CD14-positive monocyte (primary cell): ENCODE data around the gene CLK3. TPM values are rescaled to one million over a fixed set of nuclear protein-coding genes. Genes with fewer than 3 reads are reported as not detected.
A peak's percentile ranks its signal among the peaks of the same experiment; 100 is the strongest.
"Not testable (repeated sequence)": the region's sequence is repeated elsewhere in the genome, so short reads cannot be mapped to it uniquely, and the experiment has no call there.

ENCODE experiments used
- DNase-seq, 3 donors: peaks; one replicate each; pipeline ENCODE4 v3.0.0-alpha.2; 2011 to 2022
- H2AFZ ChIP-seq: 2 replicates; pipeline ENCODE4 v1.6.0; 2012; ENCODE audit warnings: mild to moderate bottlenecking, low read depth, low read length, inconsistent platforms; ENCODE audit not compliant: insufficient read depth, poor library complexity, severe bottlenecking
- H3K27ac ChIP-seq, 2 donors: 1 replicate in 1 of 2; 2 replicates in 1 of 2; pipeline ENCODE4 v1.5.1; 2012 to 2013; ENCODE audit warnings: low read length in 2 of 2, control low read depth in 1 of 2, inconsistent platforms in 1 of 2, low read depth in 1 of 2, mild to moderate bottlenecking in 1 of 2
- H3K27me3 ChIP-seq, 2 donors: one replicate each; pipeline versions ENCODE4 v1.6.0 to v1.6.1; 2011 to 2013; ENCODE audit warnings: low read length in 2 of 2; ENCODE audit not compliant: control insufficient read depth in 2 of 2, insufficient read depth in 2 of 2
- H3K36me3 ChIP-seq, 2 donors: replicated peaks in 1 of 2; 1 replicate in 1 of 2; 2 replicates in 1 of 2; pipeline versions ENCODE4 v1.5.1 to v1.6.1; 2012 to 2013; ENCODE audit warnings: low read length in 2 of 2, control low read depth in 1 of 2, inconsistent platforms in 1 of 2, mild to moderate bottlenecking in 1 of 2; ENCODE audit not compliant: insufficient read depth in 2 of 2, control insufficient read depth in 1 of 2
- H3K4me1 ChIP-seq, 2 donors: 1 replicate in 1 of 2; 2 replicates in 1 of 2; pipeline versions ENCODE4 v1.5.1 to v1.6.1; 2012 to 2013; ENCODE audit warnings: low read length in 2 of 2, control low read depth in 1 of 2, inconsistent platforms in 1 of 2, mild to moderate bottlenecking in 1 of 2, moderate library complexity in 1 of 2; ENCODE audit not compliant: insufficient read depth in 2 of 2, control insufficient read depth in 1 of 2
- H3K4me2 ChIP-seq: replicated peaks from 2 replicates; pipeline ENCODE3; 2012; ENCODE audit warnings: low read length, moderate library complexity, mild to moderate bottlenecking; ENCODE audit not compliant: poor library complexity, severe bottlenecking; ENCODE audit errors: extremely low read depth
- H3K4me3 ChIP-seq, 3 experiments: fragments of 200-600 bp in 1 of 3; sonication (generic) in 1 of 3; replicated peaks in 1 of 3; 1 replicate in 2 of 3; 2 replicates in 1 of 3; pipeline ENCODE4 v1.5.1; 2011 to 2013; ENCODE audit warnings: low read length in 3 of 3, mild to moderate bottlenecking in 3 of 3, control low read depth in 2 of 3, low read depth in 2 of 3, inconsistent platforms in 1 of 3, moderate library complexity in 1 of 3
- H3K79me2 ChIP-seq: 2 replicates; pipeline ENCODE4 v1.6.0; 2012; ENCODE audit warnings: mild to moderate bottlenecking, control low read depth, inconsistent platforms, low read length, moderate library complexity; ENCODE audit not compliant: insufficient read depth
- H3K9ac ChIP-seq: 2 replicates; pipeline ENCODE4 v1.6.0; 2017; ENCODE audit warnings: low read length, mild to moderate bottlenecking; ENCODE audit not compliant: insufficient read depth, poor library complexity, severe bottlenecking
- H3K9me3 ChIP-seq, 2 donors: replicated peaks in 1 of 2; 1 replicate in 1 of 2; 2 replicates in 1 of 2; pipeline versions ENCODE4 v1.5.1 to v1.6.1; 2012 to 2013; ENCODE audit warnings: low read length in 2 of 2, control low read depth in 1 of 2; ENCODE audit not compliant: control insufficient read depth in 1 of 2, insufficient read depth in 1 of 2
- H4K20me1 ChIP-seq: 2 replicates; pipeline ENCODE4 v1.6.0; 2012; ENCODE audit warnings: mild to moderate bottlenecking, low read length, control low read depth, moderate library complexity; ENCODE audit not compliant: insufficient read depth
- H3K27ac Mint-ChIP-seq, 7 donors: one replicate each; pipeline ENCODE4 v1.8.0; 2020; ENCODE audit warnings: mild to moderate bottlenecking in 7 of 7, mixed read lengths in 7 of 7, moderate library complexity in 6 of 7, inconsistent platforms in 2 of 7
- H3K27me3 Mint-ChIP-seq, 3 donors: one replicate each; pipeline ENCODE4 v1.8.0; 2021 to 2022; ENCODE audit warnings: low read depth in 3 of 3, mild to moderate bottlenecking in 3 of 3, mixed read lengths in 3 of 3, moderate library complexity in 3 of 3, inconsistent platforms in 1 of 3
- H3K36me3 Mint-ChIP-seq, 2 donors: one replicate each; pipeline ENCODE4 v1.8.0; 2020; ENCODE audit warnings: mixed read lengths in 2 of 2, inconsistent platforms in 1 of 2, mild to moderate bottlenecking in 1 of 2
- H3K4me1 Mint-ChIP-seq: one replicate; pipeline ENCODE4 v1.8.0; 2020; ENCODE audit warnings: mild to moderate bottlenecking, mixed read lengths
- H3K4me3 Mint-ChIP-seq, 2 donors: one replicate each; pipeline ENCODE4 v1.8.0; 2020; ENCODE audit warnings: mild to moderate bottlenecking in 2 of 2, mixed read lengths in 2 of 2, moderate library complexity in 1 of 2
- H3K9me3 Mint-ChIP-seq, 7 donors: one replicate each; pipeline ENCODE4 v1.8.0; 2020 to 2022; ENCODE audit warnings: mixed read lengths in 7 of 7, mild to moderate bottlenecking in 6 of 7, moderate library complexity in 6 of 7, inconsistent platforms in 2 of 7
- WGBS: methylation state at CpG from one replicate; pipeline ENCODE4 v1.1.5; 2013; ENCODE audit warnings: missing lambda C conversion rate; ENCODE audit not compliant: insufficient coverage; 5-methylcytosine and 5-hydroxymethylcytosine counted together
- intact Hi-C, 2 donors: fragments of 100-400 bp; cut with micrococcal nuclease; formaldehyde crosslinking; loops; one replicate each; pipeline versions ENCODE4 v1.15.0 to v1.15.1; 2023
- polyA plus RNA-seq, 3 donors: library from polyadenylated mRNA; depleted of rRNA in 1 of 3; unstranded in 2 of 3; stranded (reverse) in 1 of 3; fragments of 300-500 nt in 2 of 3; fragments of >200 nt in 1 of 3; fragmentation: Illumina TruSeq in 2 of 3; gene quantifications; 1 replicate in 2 of 3; 2 replicates in 1 of 3; pipeline ENCODE4 v1.2.3, GENCODE V29; 2012 to 2021
- TF ChIP-seq, protein P1 (sequence below): fragments of 200-600 bp; IDR thresholded peaks from one replicate; pipeline ENCODE4 v1.8.0; 2022; ENCODE audit warnings: antibody characterized with exemption, mild to moderate bottlenecking

Gene CLK3
- polyA plus RNA-seq, 3 donors, result 27.6 to 354 (median 33.2) TPM

DNA sequence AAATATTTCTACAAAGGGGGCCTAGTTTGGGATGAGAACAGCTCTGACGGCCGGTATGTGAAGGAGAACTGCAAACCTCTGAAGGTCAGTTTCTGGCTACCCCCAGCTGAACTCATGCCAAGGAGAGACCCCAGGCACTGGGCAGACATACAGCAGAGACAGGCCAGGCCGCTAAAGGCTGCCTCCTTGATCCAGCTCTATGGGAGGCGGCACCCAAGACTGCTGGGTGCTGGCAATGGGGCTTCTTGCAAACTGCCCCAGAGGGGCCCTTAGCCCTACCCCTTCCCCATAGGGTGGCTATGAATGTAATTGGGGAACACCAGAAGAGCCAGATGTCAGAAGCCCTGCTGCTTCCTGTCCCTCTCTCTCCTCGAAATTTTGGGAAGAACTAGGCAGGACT lies 13.3 kb downstream of the CLK3 start:
- no peaks in the 10 kb centered on the region for H3K79me2 ChIP-seq
- no peaks in the 10 kb centered on the region for H3K9me3 ChIP-seq
- Mint-ChIP-seq H3K27me3 (peaks cover 0 to 4% (median 0%) of the 10 kb centered on the region in 3 donors), H3K36me3 (peaks cover 83 to 95% of the 10 kb centered on the region in 2 donors), H3K9me3 (no peaks in the 10 kb centered on the region), H3K4me3 (no peak overlapping the region), H3K4me1 (peaks cover 6% of the 10 kb centered on the region), H3K27ac (peak overlapping the region in 1 of 7 donors; percentile 74)
- 30% methylated on average over 4 of the region's 5 CpGs for WGBS
- TF ChIP-seq, protein P1, sequence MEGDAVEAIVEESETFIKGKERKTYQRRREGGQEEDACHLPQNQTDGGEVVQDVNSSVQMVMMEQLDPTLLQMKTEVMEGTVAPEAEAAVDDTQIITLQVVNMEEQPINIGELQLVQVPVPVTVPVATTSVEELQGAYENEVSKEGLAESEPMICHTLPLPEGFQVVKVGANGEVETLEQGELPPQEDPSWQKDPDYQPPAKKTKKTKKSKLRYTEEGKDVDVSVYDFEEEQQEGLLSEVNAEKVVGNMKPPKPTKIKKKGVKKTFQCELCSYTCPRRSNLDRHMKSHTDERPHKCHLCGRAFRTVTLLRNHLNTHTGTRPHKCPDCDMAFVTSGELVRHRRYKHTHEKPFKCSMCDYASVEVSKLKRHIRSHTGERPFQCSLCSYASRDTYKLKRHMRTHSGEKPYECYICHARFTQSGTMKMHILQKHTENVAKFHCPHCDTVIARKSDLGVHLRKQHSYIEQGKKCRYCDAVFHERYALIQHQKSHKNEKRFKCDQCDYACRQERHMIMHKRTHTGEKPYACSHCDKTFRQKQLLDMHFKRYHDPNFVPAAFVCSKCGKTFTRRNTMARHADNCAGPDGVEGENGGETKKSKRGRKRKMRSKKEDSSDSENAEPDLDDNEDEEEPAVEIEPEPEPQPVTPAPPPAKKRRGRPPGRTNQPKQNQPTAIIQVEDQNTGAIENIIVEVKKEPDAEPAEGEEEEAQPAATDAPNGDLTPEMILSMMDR, result no peak
- no peaks in the 10 kb centered on the region for H3K4me1 ChIP-seq
- H3K27ac ChIP-seq, result no peak overlapping the region
- H3K4me3 ChIP-seq, result no peak overlapping the region
- H3K36me3 ChIP-seq, result peaks cover 97 to 100% of the 10 kb centered on the region in 2 donors
- intact Hi-C loops, result no loop called here
- peaks cover 97% of the 10 kb centered on the region for H4K20me1 ChIP-seq
- no peak for DNase-seq
- H3K4me2 ChIP-seq, result no peak overlapping the region
- H2AFZ ChIP-seq, result no peak overlapping the region
- H3K27me3 ChIP-seq, result no peaks in the 10 kb centered on the region
- H3K9ac ChIP-seq, result no peak overlapping the region

DNA sequence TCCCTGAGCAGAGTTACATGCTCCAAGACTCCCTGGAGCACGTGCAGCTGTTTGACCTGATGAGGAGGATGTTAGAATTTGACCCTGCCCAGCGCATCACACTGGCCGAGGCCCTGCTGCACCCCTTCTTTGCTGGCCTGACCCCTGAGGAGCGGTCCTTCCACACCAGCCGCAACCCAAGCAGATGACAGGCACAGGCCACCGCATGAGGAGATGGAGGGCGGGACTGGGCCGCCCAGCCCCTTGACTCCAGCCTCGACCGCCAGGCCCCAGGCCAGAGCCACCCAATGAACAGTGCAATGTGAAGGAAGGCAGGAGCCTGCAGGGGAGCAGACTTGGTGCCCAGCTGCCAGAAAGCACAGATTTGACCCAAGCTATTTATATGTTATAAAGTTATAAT lies 14.1 kb downstream of the CLK3 start:
- not testable (repeated sequence) for H3K4me1 Mint-ChIP-seq, H3K27me3 ChIP-seq, H3K4me1 ChIP-seq, H3K27me3 Mint-ChIP-seq, H3K27ac Mint-ChIP-seq, DNase-seq, H3K27ac ChIP-seq, H3K9ac ChIP-seq, H3K9me3 Mint-ChIP-seq, H3K79me2 ChIP-seq, H3K9me3 ChIP-seq, H3K4me3 ChIP-seq, H2AFZ ChIP-seq, H3K4me2 ChIP-seq, H3K4me3 Mint-ChIP-seq
- H3K36me3 ChIP-seq, result peaks cover 97 to 100% of the 10 kb centered on the region in 2 donors
- peaks cover 97% of the 10 kb centered on the region for H4K20me1 ChIP-seq
- H3K36me3 Mint-ChIP-seq, result peaks cover 83 to 95% of the 10 kb centered on the region in 2 donors
- intact Hi-C loops, result loop anchor here (5.0 to 10.0 kb wide), 2 partner anchors 175 to 257 kb away; no protein-coding TSS in a partner anchor
- 100% methylated on average over 3 of the region's 10 CpGs for WGBS
